Left forelimb (tissue), 1 donor: ENCODE measurements around the gene BCL11B.

Experiments
- DNase-seq: peaks from one replicate; pipeline ENCODE4 v3.0.0-alpha.2; 2018; ENCODE audit warnings: low spot score

The BCL11B gene

DNA sequence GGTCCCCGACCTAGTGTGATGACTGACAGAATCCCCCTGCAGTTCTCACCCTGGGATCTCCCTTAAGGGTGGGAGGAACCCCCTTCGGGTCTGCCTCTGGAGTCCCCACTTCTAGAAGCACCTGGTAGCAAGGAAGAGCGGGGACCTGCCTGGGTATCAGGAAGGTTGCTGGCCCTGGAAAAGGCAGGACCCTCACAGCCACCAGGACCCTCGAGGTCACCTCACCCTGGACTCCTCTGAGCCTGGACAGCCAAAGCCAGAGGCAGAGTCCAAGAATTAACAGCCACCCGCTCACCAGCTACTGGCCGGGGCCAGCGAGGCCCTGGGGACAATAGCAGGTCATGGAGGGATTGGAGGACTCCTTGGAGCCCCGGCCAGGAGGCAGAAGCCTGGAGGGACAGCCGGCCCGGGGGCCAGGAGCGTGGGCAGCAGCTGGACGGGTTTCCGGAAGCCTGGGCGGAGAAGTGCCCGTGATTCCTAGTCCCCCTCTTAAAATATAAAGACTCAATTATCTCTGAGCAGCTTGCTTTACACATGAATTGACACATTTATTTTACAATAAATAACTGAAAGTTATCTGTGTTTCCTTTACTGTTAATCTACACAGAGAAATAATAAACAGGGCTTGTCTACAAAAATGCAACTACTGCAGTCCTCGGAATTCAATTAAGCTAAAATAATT lies 17.5 kb downstream of the BCL11B start:
- DNase-seq: no peak

DNA sequence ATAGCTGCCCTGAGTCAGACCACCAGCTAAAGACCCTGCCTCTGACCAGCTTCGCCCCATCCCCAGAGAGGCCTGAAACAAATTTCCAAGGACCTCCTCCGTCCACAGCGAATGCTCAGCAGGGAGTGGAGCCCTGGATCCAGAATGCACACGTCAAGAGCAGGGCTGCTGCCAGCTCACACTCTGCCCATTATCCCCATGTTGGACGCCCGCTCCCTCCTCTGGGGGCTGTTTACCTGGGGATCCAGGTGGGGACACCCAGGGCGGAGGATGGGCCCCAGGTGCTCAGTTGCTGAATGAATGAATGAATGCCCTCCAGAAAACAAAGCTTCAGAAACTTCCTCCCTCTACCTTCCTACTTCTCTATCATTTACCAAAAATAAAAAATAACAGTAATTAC lies 18.1 kb downstream of the BCL11B start:
- DNase-seq: no peak

DNA sequence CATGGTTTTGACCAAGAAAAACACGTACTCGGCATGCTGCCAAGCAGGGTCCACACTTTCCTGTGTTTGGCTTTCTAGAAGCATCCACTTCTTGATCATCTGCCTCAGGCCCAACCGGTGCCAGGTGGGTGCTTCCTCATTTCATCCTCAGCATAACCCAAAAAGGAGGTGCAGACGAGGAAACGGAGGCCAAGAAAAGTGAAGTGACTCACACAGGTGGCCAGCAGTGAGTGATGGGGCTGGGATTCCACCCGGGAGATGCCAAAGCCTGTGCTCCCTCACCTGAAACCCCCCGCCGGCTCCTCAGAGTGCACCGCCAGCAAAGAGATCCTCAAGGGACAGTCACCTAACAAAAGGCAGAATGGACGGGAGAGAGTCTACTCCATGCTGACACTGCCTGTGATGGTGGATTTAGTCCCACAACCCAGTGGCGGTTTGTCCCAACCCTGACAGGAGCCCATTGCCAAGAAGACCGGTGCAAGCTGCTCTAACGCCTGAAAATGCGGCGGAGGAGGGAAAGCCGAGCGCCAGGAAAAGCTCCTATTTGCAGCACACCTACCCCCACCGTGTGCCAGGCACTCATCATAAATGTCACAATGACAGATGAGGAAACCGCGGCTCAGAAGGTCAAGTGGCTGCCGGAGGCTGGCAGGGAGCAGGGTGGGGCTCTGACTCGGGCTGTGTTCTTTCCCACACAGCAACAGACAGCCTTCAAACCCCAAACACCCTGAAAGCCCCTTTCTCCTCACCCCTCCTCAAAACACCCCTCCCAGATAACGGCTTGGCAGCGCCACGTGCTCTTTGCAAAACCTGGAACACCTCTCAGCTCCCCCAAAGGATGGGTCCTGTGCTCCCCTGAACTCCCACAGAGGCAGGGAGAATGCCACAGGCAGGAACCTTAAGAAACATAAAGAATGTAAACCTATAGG lies 18.8 kb downstream of the BCL11B start:
- DNase-seq: no peak

DNA sequence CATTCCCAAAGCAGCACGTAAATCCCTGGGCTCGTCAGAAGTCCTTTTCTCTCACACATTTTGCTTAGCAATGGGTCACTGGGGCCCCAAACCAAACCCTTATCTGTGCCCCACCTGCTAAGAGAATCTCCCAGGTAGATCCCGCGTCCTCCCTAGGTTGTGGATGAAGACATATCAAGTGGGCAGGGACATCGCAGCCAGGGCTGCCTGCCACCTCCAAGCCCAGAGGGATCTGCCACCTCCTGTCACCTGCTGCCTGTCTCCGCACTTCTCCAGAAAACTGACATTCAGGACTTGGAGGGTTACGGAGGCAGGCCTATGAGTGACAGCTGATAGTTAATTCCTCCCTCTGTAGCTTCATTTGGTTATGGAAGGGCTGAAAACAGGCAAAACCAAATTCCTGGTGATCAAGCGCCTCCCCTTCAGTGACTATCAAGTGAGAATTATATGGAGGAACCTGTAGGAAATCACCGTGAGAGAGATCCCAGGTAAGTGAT lies 19.5 kb downstream of the BCL11B start:
- no peak for DNase-seq

DNA sequence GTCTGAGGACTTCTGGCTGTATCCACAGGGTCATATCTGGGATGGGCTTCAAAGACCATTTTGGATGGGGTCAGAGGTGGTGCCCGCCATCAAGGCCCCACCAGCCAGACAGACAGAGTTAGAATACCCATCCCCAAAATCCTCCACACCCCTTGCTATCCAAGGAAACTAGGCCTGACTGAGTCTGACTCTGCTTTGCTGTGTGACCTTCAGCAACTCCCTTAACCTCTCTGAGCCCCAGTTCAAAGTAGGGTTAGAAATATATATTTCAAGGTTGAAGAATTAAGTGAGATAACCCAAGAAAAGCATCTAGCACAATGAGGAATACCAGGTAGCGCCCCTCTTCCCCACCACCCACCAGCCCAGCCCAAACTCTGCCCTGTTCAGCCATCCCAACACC lies 20.3 kb downstream of the BCL11B start:
- no peak for DNase-seq

DNA sequence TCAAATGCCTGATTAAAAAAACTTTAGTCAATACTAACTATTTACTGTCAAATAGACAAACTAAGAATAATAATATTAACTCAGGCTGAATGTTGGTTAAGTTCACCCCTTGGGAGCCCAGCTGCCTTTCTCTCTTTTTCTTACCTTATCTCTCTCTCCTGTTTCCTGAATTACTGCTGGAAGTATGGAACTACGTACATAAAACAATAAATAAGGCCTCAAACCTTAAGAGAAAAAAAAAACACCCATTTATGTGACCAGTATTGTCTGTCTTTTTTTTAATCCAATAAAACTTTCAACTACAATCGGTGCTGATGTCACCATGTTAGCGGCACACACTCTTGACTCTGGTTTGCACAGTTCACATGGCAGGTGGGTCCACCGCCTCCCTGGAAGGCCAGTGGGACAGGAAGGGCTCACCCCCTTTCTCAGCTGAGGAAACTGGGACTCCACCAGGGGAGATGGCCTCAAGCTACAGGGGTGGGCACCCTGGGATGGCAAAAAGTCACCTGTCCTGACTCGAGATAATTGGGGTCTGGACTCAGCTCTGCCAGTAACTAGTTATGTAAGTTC lies 21.3 kb downstream of the BCL11B start:
- DNase-seq: no peak

DNA sequence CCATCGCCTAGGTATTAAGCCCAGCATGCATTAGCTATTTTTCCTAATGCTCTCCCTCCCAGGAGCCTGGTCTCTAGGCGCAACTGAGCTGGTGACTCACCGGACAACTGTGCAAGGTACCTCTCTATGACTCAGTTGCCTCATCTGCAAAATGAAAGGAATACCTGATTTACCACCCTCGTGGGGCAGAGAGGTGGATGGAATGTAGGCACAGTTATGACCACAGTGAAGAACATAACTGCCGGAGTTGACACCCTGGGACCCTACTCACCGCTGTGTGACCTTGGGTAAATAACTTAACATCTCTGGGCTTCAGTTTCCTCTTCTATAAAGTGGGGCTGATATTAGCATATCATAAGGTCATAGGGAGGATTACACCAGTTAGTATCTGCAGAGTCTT lies 22.6 kb downstream of the BCL11B start:
- DNase-seq: no peak

DNA sequence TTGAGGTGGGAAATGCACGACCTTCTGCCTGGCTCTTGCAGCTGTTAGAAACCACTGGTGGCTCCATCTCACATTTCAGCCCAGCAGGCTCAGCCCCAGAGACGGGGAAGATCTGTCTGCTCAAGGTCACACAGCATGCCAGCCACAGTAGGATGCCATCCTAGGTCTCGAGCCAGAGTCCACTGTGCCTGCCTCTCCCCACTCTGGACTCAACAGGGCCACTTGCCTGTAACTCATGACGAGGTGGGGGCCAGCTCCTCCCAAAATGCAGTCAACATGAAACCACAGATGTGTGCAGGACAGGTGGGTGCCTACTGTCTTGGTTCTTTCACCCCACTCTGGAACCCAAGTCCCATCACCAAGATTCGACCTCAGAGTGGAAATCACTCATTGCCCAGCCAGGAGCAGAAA lies 23.2 kb downstream of the BCL11B start:
- DNase-seq: no peak

DNA sequence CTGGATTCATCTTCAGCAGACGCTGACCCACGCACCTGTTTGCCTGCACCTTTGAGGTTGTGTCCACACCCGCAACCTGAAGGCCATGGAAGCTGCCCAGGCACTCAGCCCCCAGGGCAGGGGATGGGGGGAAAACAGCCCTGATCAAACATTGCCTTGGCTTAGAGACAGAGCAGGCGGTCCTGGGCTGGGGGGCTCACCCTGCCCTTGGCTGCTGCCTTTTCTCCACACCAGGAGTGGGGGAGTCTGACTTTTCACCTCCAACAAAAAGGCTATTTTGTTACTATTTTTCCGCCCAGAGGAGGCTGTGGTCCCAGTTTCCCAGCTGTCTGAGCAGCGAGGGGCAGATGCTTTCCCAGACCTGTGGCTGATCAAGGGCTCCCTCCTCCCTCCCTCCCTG lies 24.2 kb downstream of the BCL11B start:
- no peak for DNase-seq

DNA sequence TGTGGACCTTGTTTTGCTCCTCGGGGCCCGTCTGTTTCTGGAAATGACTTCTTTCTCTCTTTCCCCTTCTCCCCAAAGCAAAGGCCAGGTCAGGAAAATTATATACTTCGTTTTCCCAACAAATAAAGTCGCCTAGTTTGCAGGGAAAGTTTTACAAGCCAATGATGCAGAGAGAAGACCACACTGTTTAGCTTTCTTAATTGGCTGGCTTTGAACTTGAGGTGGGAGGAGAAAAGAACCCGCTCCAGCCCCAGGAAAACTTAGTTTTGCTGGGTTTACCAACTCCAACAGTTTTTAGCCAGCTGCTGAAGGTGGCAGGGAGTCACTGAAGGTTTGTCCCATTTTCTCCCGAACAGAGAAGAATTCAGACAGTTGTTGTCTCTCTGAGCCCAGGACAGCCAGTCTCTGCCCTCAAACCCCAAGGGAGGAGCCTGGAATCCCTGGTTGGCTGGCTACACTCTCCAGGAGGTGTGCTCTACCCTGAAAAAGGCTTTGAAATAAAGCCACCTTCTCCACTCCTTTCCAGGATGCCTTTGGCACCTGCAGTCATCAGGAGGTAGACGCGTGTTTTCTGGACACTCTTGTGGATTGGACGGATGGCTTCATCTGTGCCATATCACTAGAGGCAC lies 24.8 kb downstream of the BCL11B start:
- DNase-seq: no peak

DNA sequence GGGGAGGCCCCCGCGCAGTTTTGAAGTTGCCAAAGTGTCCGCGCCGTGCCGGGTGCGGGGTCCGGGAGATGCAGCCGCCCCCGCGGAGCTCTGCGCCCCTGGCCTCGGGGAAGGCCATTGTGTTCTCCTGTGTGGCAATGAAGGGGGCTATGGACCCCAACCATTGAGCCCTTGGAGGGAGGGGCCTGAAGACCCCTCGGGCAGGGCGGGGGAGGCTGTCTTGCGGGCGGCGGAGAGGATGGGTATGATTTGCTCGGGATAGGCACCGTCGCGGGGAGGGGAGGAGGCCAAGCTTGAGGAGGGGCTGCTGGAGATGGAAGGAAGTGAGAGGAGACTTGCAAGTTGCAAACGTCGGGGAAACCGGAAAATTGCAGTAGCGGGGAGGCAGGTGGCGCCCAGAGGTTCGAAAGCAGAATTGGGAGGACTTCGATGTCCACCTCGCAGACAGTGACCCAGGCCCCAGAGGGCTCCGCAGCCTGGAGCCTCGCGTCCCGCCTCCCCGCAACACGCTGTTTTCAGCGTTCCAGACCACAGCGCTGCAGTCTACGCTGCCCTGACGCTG lies 25.4 kb downstream of the BCL11B start:
- no peak for DNase-seq

DNA sequence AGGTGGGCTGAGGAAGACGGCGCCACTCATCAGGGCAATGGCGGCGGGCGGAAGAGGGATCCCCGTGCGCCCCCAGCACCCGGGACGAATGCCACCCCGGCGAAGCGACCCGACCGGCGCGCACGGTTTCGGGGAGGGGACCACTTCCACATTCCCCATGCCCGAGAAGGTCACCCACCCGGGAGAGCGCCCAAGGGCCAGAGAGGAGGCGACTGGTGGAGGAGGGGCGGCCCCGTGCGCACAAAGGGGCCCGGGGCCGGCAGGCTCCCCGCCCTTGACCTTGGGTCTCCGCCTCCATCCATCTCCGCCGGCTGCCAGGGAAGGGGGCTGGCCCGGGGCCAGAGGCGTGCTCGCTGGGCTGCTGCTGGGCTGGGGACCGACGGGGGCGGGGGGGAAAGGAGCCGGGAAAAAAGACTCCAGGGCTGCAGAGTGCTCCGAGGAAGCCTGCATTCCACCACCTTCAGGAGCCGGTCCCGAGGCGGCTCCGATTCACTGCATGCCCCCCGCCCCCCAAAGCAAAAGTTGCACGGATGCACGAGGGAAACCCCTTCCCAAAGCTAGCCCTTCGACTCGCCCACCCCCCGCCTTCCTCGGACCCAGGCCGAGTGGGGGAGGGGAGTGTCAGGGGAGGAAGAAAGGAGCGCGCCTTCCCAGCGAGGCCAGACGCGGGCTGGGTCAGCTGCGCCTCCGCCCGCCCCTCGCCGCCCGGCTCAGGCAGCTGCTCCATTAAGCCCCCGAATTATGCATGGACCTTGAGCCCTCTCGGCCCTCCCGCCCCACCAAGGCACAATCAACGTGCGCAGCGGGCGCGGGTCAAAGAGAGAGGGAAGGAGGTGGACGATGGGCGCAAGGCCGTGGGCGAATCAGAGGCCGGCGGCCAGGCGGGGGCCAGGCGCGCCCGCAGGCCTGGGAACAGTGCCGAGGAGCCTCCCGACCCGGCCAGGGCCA lies 26.2 kb downstream of the BCL11B start:
- peak; percentile 81 for DNase-seq

DNA sequence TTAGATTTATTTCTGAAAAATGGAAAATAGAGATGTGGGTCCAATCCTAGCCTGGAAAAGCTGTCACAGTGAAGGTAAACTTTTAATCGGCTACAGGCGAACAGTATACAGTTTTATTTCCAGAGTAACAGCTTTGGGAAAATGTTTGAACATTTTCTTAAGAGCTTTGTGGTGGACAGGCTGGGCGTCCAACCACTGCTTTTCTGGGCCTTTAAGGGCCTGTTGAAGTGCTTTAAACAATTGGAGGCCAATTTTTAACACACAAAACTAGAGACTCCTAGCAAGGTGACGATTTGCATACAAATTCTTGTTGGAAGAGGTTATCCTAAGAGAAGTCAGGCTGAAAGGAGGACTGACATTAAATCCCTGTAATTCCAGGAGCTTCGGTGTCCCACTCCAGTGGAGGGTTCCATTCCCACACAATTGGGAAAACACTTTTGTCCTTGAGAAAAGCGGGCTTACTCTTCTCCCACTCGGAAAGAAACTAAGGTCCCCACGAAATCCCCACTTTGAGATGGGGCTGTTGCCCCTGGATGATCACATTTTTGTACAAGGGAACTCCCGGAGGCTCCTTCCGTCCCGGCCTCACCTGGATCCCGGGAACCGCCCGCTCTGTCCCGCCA lies 26.9 kb downstream of the BCL11B start:
- no peak for DNase-seq

DNA sequence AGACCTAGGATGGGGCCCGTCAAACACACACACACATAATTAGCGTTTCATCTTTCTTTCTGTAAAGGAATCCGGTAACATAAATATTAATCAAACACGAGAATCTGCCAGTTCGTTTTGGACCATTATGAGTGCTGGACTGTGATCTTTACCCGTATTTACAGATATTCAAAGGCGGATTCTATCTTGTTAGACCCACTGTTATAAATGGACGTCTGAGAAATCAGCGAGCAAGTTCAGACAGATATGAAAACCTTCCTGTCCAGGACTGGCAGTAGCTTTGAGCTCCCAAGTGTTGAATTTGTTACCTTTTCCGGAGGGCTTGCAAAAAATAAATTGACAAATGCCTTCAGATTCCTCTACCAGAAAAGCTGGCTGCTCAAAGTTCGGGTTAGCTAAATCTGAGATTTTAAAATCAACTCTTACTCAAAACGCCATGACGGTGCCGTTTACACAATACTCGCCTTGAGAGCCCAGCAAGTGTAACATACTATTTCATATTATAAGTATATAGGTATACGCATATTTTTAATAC lies 27.6 kb downstream of the BCL11B start:
- DNase-seq: no peak

DNA sequence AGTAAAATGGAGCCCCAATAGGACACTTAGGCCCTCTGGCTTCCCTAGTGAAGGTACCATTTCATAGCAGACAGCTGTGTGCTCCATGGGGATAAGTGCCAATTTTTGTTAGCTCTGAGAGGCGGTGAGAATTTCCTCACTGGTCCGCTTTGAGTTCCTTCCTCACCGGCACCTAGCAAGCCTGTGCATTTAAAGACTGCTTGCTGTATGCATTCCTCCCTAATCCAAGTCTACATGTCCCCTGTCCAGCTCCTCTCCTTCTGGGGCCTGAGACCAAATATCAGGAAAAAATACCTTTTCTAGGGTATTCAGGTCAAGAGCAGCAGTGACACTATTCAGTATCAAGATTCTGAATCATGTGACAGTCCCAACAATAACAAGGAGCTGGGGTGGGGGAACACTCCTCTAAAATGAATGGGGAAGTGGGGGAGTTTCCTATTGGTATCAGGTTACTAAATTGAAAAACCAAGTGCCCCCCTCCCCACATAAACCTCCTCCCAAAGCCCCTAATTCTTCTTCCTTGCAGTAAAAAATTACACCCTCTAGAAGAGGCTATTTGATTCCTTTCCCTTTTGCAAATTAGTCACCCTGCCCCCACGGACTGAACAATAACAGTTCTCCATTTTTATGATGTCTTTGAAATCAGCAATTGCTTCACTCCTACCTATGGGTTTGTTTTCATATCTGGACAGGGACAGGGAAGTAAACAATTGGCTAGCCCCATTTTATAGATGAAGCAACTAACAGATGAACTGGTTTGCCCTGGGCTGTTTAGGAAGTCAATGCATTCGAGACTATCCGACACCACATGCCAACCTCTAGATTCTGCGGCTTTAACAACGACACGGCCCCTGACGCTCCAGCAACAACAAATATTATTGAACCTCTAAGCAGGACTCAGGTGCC lies 28.9 kb downstream of the BCL11B start:
- no peak for DNase-seq

DNA sequence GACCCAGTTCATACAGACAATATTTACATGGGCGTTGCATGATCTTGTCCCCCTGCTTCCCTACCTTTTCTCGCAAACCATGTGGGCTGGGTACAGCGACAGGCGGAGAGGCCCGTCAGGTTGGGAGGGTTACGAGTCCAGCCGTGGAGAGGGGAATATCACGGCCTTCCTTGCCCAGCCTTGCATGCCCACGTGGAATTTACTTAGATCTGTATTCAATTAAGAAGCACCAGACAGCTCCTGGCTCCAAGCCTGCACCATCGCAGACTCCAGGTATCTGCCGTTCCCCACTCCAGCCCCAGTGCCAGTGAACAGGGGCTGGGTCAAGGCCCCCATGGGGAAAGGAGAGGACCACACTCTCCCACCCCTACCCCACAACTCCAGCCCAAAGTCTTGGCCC lies 29.8 kb downstream of the BCL11B start:
- no peak for DNase-seq

DNA sequence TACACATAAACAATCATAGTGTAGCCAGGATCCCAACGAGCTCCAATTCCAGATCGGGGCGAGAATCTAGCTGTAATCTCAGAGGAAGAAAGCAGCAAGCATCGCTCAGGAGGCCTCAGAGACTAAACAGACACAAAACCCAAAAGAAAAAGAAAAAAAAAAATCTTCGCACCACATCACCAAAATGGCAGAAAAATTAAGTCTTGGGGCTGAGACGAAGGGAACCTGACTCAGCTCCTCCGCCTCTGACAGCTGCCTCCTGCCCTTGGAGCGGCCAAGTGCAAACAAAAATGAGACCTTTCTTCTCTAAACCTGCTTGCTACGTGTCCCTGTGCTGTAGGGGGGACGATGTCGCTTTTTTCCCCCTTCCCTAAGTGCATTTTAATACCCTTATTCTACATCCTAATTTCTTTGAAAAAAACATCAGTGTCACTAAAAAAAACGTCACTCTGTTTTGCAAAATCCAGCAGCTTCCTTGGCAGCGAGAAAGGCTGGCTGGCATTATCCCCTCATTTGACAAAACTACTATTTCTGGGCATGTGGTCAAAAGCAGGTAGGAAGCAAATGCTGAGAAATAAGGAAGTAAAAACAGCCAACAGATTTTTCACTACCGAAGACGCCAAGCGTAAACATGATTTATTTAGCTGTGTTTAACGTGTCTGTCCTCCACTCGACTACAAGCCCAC lies 30.5 kb downstream of the BCL11B start:
- no peak for DNase-seq

DNA sequence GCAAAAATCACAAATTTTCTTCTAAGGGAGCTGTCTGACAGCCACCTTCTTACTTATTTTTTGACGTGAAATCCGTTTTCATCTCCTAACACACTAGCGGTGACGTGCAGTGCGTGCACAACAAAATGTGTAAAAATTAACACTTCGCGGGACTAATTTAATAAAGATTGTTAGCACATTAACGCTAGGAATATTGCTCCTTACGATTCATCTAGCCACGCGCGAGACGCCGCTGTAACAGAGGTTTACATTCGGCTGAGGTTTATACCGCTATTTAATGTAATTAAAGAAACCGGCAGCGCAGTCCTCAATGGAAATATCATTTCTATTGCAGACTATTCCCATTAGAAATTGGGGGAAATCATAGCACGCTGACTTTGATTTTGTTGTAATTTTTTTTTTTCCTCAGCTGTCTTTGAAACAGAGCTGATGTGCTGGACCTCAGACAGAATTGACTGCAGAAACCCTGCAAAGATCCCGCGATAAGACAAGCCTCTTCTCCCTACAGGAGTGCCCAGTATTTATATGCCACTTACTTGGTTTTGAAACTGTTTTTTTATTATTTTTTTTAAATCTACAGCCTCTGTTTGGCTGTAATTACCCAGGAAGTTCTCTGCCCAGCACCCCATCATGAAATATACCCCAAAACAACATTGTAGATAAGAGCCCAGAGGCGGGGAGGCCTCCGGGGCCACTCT lies 31.2 kb downstream of the BCL11B start:
- DNase-seq: no peak
